GM18511 (cell line): ENCODE data around the gene CTBP2.

Source experiments
- ATAC-seq: cut with Tn5 transposase; IDR thresholded peaks from one replicate; pipeline ENCODE4 v1.9.1; 2021; ENCODE audit warnings: mild to moderate bottlenecking, moderate library complexity; ENCODE audit not compliant: unreplicated experiment

The CTBP2 gene

DNA sequence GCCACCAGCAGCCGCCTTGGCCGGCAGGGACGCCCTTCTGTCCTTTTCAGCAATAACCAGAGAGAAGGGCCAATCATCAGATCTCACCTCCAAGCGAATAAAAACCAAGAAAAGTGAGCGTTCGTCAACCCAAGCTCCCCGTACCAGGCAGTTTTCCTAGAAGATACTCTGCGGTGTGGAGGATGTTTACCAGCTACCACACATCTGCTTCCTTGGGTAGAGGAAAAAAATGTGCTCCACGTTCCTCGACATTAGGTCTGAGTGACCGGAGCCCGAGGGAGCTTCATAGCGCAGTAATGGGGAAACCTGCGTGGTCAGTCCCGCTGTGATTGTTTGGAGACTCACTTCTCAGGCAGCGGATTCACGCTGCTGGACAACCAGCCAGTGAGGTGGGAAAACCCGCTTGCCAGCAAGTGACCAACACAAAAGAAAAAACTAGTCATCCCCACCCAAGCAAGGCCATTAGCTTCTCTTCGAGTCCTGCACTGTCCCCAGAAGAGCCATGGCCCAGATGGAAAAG is 145.5 kb downstream of the CTBP2 start:
- ATAC-seq: no peak

DNA sequence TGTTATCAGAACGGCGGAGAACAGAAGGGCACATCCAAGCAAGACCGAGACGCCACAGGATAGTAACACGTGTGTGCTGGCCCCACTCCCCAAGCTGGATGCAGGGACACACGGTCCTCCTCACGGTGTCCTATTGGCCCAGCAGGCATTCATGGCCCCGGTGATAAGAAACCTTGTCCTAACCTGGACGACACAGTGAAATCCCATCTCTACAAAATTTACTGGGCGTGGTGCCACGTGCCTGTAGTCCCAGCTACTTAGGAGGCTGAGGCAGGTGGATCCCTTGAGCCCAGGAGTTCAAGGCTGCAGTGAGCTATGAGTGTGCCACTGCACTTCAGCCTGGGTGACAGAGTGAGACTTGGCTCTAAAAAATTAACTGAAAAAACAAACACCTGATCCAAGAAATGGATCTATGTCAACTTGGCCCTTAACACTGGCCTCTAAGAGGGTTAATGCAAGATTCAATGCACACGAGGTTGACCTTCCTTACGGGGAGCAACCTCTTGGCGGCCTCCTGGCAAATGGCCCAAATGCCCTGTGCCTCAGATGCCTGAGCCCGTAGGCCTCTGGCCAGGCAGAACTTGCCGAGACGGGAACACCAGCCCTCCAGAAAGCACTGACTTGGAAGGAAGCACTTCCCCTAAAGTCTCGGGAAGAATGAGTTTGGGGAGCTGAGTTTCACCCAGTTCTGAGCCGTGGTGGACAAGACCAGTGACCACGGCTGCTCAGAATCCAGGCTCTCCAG is 146.1 kb downstream of the CTBP2 start:
- ATAC-seq: no peak

DNA sequence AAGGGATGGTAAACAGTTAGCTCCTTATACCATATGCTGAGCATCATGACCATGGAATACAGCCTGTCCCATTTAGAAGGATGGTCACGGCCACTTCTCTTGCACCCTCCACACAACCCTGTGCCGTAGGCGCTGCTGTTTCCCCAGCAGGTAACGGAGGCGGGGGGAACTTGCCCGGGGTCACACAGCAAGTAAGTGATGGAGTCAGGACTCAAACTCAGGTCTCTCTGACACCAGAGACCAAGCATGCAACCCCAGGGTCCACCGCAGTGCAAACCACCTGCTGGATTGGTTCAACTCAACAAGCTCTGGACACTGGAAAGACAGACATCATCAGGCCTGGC is 146.9 kb downstream of the CTBP2 start:
- ATAC-seq: no peak

DNA sequence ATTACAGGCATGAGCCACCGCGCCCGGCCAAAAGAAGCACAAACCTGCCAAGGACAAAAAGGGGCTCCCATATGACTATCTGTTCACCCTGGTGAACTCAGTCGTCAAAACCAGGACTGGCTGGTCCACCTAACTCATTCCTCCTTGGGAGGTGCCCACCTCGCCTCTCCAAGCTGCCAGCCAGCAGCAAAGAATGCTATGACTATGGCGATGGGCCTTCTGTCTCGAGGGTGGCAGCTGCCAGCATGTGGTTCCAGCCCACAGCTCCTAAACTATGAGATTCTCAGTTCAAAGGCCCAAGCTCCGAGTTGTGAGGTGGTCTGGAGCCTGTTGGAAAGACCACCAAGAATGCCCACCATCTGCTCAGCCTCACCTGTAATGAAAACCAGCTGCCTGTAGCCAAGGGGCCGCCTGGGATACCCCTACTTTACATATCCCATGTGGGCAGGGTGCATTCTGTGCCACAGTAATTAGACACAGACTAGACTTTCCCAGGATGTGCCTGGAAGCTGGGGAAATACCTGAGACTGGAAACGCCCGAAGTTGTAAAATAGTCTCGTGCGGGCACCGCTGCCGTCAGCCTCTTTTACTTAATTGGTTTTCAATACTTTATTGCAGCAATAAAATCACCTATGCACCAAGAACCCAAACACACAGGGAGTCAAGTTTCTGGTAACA is 147.4 kb downstream of the CTBP2 start:
- ATAC-seq: no peak

- no peak for ATAC-seq
These were observed 148.2 kb downstream of the CTBP2 start for GRCh38 chr10:125011926-125012705.

DNA sequence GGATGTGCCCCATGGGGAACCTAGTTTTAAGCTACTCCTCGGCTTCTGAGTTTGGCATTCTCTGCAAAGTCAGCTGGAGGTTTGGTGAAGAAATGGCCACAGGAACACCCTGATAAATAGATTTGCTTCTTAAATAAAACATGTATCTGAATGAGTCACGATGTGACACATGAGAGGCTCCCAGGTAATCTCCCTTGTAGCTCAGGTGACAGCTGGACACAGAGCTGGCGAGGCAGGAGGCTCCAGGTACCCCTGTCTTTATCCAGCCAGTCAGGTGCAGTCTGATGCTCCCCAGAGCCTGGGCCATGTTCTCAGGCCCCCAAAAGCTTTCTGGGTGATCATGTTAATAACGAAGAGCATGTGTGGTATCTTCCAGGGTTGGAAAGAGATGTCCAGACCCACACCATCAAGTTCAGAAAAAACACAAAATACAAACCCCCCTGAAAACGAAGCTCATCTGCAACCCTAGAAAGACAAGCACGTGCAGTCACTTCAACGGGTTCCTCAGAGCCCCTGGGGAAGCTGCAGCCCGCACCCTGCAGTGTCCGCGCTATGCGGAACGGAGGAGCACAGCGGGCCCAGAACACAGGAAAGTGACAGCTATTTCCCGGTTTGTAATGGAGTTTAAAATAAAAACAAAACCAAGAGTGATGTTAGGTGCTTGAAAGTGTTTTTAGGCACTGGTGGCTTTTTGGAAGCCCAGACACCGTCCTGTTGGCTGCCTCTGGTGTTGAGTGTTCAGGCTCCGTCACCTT is 149.0 kb downstream of the CTBP2 start:
- ATAC-seq: no peak

DNA sequence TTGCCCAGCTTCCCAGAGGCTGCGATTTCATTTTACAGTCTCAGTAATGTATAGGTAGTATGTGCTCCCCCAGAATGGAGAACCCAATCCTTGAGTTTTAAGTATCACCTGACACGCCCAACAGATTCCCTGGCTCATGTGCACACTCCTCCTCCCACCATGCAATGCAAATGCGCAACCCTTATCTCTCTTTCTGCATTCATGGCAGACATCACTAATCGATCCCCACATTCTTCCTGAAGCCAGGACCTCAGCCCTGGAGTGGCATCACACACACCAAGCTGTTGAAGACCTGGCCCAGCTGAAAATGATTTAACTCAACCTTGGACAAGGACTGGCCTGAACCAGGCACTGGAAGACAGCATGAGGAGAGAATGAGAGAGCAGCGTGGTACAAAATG is 150.0 kb downstream of the CTBP2 start:
- ATAC-seq: no peak

DNA sequence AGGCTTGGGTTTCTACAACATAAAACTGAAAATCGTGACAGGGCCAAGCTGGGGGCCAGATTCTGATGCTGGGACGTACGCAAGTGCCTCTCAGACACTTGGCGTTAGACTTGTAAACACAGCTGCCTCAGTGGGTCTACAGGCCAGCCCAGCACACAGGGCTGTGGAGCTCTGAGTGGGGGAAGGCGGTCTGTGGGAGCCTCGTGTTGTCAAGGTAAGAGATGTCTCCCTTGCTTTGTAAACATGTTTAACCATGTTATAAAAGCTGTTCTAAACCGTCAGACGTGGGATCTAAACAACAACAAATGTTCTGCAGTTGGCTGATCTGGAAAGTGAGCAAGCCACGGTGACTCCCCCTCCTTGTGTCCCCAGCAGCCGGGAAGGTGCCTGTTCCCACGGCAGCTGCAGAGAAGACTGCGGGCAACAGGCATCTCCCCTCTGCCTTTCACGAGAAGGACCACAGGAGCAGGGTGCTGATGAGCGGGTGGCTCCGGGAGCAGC is 150.7 kb downstream of the CTBP2 start:
- no peak for ATAC-seq

DNA sequence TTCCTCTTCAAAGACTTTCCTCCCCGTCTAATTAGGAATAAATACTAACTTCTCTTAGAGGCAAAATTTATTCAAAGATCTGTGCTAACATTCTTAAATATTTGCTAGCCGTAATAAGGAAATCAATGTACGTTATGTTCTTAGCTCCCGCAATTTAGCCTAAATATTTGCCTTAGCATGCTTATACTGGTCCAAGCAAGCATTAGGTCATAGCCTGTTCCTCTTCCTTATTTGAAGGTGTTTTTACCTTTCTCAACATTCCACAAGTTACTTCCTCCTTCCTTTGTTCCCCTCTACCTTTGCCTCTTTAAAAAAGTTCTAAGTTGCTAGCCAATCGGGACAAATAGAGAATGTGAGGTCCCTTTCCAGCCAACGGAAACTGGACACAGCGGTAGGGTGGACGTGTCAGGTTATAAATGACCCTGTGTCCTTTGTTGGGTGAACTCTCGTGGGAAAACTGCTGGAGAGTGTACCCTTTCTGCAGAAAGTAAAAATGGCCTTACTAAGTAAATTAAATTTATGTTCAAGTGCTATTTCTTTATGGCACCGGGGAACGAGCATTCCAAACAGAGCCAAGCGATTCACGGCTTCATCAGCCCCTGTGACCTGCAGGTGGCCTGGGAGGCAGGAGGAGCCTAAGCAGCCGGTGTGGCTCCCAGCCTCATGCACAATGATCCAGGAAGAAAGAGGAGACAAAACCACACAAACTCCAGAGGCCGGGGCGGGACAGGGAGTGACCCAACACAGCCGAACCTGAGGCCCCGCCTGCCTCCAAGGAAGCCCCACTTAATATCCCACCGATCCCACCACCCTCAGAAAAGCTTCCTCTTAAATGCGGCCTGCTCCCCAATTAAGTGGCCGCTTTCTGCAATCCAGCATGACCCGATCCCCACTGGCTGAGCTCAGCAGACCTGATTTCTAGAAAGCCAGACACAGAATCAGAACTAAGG is 151.4 kb downstream of the CTBP2 start:
- no peak for ATAC-seq

GRCh38 chr10:125007436-125007835 is 152.9 kb downstream of the CTBP2 start:
- no peak for ATAC-seq

DNA sequence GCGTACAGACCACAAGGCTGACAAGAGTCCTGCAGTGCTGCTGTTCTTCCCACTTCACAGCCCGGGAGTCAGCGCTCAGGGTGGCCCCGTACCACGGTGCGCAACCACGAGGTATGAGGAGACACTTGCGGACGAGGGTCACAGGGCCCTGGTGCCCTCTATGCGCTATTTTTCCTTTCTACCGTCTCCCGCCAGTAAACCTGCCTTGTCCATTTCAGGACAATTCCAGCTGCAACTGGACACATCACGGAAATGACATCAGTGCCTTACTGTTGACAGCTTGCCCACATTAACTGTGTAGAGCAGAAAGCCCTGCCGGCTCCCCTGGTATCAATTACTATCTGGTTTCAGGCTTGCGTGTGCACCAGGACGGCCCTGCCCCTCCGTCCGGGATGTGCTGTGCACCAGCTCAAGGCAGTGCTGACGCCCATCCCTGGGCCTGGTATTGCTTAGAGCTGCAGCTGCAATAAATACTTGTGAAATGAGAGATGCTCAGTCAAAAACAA is 153.4 kb downstream of the CTBP2 start:
- no peak for ATAC-seq

- ATAC-seq: no peak
These were observed 154.1 kb downstream of the CTBP2 start for GRCh38 chr10:125006188-125006680.

- no peak for ATAC-seq
These were observed 154.8 kb downstream of the CTBP2 start for GRCh38 chr10:125005312-125006187.

GRCh38 chr10:125004571-125005311 is 155.6 kb downstream of the CTBP2 start:
- no peak for ATAC-seq

- no peak for ATAC-seq
These were observed 156.4 kb downstream of the CTBP2 start for GRCh38 chr10:125003901-125004467.

DNA sequence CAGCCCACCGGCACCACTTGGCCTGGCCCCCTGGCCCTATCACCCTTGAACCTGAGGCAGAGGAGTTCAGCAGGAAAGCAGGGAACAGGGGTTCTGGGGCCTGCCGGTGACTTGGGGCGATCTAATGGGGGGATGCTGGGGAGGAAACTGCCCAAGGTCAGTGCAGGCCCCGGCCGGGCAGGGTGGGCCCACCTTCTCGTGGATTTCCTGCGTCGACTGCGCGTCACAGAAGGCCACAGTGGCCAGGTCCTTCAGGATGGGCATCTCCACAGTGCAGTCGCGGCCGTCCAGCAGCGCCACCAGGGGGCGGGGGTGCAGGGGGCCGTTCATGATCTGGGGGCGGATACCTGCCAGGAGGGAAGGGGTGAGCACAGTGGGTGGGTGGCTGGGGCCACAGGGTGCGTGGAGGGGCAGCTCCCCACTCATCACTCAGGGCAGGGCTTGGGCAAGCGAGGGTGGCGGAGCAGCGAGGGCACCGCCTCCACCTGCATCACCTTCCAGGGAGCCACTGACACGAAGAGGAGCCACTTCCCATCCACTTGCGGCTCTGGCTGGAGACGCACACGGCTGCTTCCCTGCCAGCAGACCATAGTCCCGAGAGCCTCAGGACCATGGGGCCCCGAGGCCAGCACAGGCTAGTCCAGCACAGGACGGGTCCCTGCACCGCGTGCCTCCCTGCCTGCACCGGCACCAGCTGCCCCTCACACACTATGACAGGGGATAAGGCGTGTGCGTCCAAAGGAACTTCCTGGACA is 157.0 kb downstream of the CTBP2 start:
- no peak for ATAC-seq
